ENCODE results near the gene CREBBP.

The CREBBP gene

GRCh38 chr16:3866703-3867431, 13.6 kb downstream of the CREBBP start:
- H3K4me1 ChIP-seq: peaks cover 16% of the 10 kb centered on the region
- H3K27ac ChIP-seq: no peak overlapping the region
- no peaks in the 10 kb centered on the region for H3K27me3 ChIP-seq (ENCODE audit: control insufficient read depth, insufficient read depth, low read length)
- H2AFZ ChIP-seq: no peak overlapping the region
- H3K79me2 ChIP-seq: peaks cover 88% of the 10 kb centered on the region
- no peaks in the 10 kb centered on the region for H3K9me3 ChIP-seq (ENCODE audit: control insufficient read depth, low read length)
- no peaks in the 10 kb centered on the region for H3K36me3 ChIP-seq (ENCODE audit: control insufficient read depth, insufficient read depth, low read length)
- no peak overlapping the region for H3K4me3 ChIP-seq (ENCODE audit: low read depth, low read length)
- no peak overlapping the region for H3K4me2 ChIP-seq (ENCODE audit: low read length)
- no peak overlapping the region for H3K9ac ChIP-seq
- no peak for TF ChIP-seq CTCF (IDR thresholded peaks at IDR 0.05)

GRCh38 chr16:3865241-3865640, 15.3 kb downstream of the CREBBP start:
- Histone ChIP-seq H3K4me2 (ENCODE audit: low read length) (no peak overlapping the region), H3K36me3 (ENCODE audit: control insufficient read depth, insufficient read depth, low read length) (no peaks in the 10 kb centered on the region), H3K9ac (no peak overlapping the region), H3K27me3 (ENCODE audit: control insufficient read depth, insufficient read depth, low read length) (no peaks in the 10 kb centered on the region), H3K4me3 (ENCODE audit: low read depth, low read length) (no peak overlapping the region), H3K79me2 (peaks cover 84% of the 10 kb centered on the region), H3K4me1 (peaks cover 14% of the 10 kb centered on the region), H2AFZ (no peak overlapping the region), H3K27ac (no peak overlapping the region), H3K9me3 (ENCODE audit: control insufficient read depth, low read length) (no peaks in the 10 kb centered on the region)
- TF ChIP-seq CTCF (IDR thresholded peaks at IDR 0.05): no peak

GRCh38 chr16:3864562-3864961, 16.0 kb downstream of the CREBBP start:
- Histone ChIP-seq H3K27me3 (ENCODE audit: control insufficient read depth, insufficient read depth, low read length) (no peaks in the 10 kb centered on the region), H3K27ac (no peak overlapping the region), H3K9me3 (ENCODE audit: control insufficient read depth, low read length) (no peaks in the 10 kb centered on the region), H3K4me3 (ENCODE audit: low read depth, low read length) (no peak overlapping the region), H2AFZ (no peak overlapping the region), H3K4me2 (ENCODE audit: low read length) (no peak overlapping the region), H3K4me1 (peaks cover 14% of the 10 kb centered on the region), H3K79me2 (peaks cover 83% of the 10 kb centered on the region), H3K36me3 (ENCODE audit: control insufficient read depth, insufficient read depth, low read length) (no peaks in the 10 kb centered on the region), H3K9ac (no peak overlapping the region)
- TF ChIP-seq CTCF (IDR thresholded peaks at IDR 0.05): no peak

- H3K9me3 ChIP-seq (ENCODE audit: control insufficient read depth, low read length): no peaks in the 10 kb centered on the region
- H3K4me3 ChIP-seq (ENCODE audit: low read depth, low read length): no peak overlapping the region
- H3K4me1 ChIP-seq: peaks cover 11% of the 10 kb centered on the region
- no peaks in the 10 kb centered on the region for H3K27me3 ChIP-seq (ENCODE audit: control insufficient read depth, insufficient read depth, low read length)
- no peak overlapping the region for H3K9ac ChIP-seq
- no peaks in the 10 kb centered on the region for H3K36me3 ChIP-seq (ENCODE audit: control insufficient read depth, insufficient read depth, low read length)
- no peak overlapping the region for H3K27ac ChIP-seq
- TF ChIP-seq CTCF (IDR thresholded peaks at IDR 0.05): no peak
- no peak overlapping the region for H3K4me2 ChIP-seq (ENCODE audit: low read length)
- no peak overlapping the region for H2AFZ ChIP-seq
- peaks cover 80% of the 10 kb centered on the region for H3K79me2 ChIP-seq
Observed at GRCh38 chr16:3863587-3863986, 16.9 kb downstream of the CREBBP start.
